ENCODE data around the gene PALLD.
A peak's percentile ranks its signal among the peaks of the same experiment; 100 is the strongest.
"Not testable (repeated sequence)": the region's sequence is repeated elsewhere in the genome, so short reads cannot be mapped to it uniquely, and the experiment has no call there.

PALLD gene

DNA sequence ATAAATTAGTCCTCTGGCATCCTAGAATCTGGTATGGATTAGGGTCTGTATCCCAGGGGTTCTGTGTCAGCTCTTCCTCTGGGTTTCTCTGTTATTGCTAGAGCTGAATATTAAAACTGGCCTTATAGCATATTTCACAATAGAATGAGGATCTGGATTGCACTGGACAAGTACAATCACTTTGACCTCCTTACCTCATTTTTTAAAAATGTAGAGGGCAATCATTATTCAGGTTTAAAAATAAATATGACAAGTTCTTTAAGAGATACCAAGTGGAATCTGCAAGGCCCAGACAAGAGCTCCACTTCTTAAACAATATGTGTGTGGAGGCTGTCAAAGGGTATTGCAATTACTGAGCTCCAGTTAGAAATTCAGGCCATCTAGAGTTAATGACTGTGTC, 1.4 kb downstream of the PALLD start:
- FAIRE-seq: no peak

DNA sequence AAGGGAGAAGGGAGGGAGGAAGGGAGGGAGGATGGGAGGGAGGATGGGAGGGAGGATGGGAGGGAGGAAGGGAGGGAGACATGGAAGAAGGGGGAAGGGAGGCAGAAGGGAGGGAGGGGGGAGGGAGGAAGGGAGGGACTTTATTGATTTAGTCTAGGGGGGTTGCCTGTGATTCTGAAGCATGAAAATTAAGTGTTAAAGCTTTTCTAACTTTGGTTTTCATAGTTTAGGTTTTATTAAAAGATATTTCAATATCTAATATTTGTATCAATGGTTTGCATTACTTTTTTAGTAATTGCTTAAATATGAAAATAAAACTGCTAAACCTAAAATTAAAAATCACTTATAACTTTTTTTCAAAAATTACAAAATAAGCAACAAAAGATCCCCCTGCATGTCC, 2.4 kb downstream of the PALLD start:
- no peak for FAIRE-seq

DNA sequence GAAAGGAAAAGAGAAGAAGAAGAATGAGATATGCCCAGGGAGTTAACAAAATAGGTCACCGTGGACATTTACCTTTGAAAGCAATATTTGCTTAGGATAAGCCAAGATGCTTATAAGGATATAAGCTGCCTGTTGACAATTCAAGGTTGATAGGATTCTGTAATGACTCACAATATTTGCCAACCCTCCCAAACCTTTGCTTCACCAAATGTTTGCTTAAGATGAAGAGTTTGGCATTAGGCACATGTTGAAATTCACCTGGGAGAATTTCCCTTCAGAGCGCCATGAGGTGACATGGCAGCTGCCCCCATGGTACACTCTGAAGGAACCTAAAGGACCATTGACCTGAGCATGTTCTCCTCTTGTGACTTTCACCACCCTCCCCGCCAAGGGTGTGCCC, 4.6 kb downstream of the PALLD start:
- FAIRE-seq: no peak

DNA sequence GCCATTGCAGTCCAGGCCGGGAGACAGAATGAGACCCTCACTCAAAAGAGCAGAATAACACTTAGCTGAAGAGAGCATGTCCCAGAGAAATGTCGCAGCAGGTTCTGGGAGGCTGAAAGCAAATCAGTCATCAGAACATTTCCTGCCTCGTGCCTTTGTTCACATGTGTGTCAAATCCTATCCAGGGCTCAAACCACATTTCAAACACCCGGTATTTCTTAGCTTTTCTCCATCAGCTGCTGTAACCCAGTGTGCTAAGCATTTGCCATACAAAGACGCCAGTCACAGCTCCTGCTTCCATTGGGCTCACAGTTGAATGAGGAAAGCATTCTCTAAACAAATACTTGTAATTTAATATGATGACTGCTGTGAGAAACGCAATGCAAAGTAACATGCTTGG, 6.0 kb downstream of the PALLD start:
- FAIRE-seq: no peak

DNA sequence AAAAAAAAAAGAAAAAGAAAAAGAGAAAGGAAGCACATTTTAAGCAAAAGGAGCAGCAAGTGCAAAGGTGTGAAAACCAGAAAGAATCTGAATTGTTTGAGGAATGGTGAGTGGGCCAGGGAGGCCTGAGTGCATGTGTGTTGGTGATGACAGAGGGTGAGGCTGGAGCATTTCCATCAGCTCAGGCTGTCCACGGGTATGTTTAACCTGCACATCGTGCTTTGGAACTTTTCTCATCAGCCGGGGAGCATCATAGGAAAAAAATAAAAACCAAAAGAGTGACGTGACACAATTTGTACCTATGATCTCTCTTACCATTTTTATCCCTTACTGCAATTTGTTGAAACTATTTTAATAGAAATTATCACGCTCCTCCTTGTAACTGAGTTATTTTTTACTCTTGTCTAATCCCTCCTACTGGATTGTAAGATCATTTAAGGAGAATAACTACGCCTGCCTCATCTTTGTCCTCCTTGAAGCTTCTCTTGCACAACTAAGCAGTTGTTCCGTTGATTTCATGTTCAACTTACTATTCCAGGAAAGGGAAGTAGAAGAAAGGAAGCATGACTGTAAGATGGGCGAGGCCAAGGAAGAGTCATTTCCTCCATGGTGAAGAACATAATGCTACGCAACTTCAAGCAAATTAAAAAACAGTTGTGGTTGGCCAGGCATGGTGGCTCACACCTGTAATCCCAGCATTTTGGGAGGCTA, 7.0 kb downstream of the PALLD start:
- no peak for FAIRE-seq

DNA sequence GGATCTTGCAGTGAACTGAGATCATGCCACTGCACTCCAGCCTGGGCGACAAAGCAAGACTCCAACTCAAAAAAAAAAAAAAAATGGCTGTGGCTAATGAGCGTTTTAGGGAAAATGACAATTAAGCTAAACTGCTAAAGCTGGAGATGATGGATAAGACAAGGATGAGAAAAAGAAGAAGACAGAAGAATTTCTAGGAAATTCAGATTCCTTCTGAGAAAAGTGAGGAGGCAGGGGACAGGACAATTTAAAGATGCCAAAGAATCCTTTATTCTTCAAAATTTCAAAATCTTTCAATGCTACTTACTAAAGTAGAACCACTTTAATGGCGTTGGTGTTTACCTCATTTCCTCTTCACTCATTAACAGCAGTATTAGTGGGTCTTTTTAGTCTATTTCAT, 7.7 kb downstream of the PALLD start:
- FAIRE-seq: no peak

DNA sequence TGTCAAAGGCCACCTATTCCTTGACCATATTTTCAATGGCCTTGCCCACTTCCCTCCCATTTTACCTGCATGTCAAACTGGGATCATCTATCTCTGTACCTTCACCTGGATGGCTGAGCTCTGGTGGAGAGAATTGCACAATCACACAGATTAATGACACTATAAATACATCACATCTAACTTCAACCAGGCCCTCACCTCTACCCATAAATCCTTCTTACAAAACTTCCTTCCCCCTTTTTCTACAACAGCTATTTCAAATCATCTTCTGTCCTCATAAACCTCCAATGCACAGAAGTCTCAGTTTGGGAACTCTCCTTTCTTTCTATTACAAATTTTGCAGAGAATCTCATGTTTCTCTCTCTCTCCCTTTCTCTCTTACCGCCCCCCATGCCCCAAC, 9.2 kb downstream of the PALLD start:
- FAIRE-seq: no peak

DNA sequence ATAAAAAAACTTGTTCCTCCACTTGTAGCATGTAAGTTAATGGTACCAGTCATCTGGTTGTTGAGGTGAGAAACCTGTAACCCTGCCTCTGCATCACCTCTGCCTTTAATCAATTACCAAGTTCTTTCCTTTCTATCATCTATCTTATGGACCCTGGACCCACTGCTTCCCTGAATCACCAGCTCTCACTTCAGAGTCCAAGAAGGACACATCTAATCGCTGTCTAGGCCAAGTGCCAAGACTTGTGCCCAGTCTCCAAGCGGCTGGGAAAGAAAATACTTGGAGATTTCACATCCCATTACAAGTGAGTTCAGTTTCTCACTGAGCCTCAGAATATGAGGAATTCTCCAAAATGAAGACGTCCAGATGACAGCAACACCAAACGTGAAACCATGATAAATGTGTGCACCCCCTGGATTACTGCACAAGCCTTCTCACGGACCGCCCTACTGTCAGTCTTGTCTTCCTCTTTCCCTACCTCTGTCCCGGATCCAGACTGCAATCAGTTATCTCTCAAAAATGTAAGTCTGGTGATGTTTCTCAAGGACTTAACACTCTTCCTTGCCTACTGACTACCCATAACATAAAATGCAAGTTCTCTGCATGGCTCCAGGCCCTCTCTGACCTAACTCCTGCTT, 10.4 kb downstream of the PALLD start:
- FAIRE-seq: no peak

DNA sequence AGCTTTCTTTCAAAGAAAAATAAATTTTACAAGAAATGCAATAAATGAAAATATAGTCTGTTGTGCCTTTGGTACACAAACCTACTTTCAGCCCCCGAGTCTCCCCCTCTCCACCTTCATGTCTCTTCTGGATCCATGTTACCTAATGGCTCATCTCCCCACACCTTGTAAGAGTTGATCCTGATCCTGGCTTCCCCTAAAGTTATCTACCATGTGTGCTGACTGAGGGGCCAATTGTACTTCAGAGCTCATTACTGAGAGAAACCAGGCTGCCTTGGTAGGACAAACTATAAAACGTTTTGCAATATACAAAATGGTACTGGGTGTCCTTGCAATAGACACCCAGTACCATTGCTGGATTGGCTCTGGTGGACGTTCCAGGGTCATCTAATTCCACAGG, 11.8 kb downstream of the PALLD start:
- no peak for FAIRE-seq

DNA sequence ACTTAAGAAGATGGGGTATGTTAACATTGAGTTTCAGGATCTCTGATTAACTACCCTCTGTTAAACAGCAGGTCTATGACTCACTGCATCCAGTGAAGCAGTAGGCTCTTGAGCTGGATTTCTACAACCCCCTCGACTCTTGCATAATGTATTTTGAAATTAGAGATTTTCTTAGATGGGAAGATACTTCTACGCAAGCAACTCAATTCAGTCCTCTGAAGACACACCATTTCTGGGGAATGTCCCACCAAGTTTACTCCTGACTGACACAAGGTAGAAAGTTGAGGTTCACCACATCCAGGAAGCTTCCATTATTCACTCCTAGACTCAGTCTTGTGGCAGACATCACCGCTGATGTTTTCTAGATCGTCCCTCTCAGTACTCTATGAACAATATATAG, 12.9 kb downstream of the PALLD start:
- FAIRE-seq: no peak

DNA sequence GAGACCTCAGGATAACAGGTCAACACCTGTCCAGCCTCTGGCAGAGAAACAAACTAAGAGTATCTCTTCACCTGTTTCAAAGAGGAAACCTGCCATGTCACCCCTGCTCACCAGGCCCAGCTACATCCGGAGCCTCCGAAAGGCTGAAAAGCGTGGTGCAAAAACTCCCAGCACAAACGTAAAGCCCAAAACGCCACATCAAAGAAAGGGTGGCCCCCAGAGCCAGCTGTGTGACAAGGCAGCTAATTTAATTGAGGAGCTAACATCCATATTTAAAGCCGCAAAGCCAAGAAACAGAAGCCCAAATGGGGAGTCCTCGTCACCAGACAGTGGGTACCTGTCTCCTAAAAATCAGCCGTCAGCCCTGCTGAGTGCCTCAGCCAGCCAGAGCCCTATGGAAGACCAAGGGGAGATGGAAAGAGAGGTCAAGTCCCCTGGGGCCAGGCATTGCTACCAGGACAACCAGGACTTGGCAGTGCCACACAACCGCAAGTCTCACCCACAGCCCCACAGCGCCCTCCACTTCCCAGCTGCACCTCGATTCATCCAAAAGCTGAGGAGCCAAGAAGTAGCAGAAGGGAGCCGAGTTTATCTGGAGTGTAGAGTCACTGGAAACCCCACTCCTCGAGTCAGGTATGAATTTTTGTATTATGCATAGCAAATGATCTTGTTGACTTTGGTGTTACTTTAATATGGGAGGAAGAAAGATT, 15.1 kb downstream of the PALLD start:
- no peak for FAIRE-seq

DNA sequence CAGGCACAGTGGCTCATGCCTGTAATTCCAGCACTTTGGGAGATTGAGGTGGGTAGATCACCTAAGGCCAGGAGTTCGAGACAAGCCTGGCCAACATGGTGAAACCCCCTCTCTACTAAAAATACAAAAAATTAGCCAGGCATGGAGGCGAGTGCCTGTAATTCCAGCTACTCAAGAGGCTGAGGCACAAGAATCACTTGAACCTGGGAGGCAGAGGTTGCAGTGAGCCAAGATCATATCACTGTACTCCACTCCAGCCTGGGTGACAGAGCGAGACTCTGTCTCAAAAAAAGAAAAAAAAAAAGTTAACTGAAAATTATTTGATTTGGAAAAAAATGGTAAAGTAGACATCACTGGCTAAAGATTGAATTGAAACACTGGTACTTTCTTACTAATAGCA, 17.0 kb downstream of the PALLD start:
- not testable (repeated sequence) for FAIRE-seq

DNA sequence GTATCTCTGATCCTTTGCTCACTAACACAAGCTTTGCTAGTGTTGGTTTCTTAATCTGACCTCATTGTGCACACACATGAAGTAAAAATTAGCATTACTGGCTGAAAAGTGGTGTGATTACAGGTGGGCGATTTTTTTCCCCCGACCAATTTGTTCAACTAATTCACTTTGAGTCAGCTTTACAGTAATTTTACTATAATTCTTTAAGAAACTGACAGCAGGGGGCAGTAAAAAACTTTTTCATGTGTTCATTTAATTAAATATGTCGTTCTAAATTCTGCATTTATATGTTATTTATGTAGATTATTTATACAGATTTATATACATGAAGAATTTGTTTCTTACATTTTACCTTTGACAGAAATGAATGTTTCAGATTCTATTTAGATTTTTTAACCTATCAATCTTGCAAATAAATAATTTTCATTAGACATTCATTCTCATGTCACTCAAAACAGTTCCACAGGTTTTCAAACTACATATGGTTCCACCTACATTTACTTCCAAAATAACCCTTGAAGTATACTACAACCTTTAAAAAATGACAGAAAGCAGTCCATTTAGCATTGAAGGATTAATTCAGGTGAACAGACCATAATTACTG, 17.5 kb downstream of the PALLD start:
- FAIRE-seq: peak; percentile 95

DNA sequence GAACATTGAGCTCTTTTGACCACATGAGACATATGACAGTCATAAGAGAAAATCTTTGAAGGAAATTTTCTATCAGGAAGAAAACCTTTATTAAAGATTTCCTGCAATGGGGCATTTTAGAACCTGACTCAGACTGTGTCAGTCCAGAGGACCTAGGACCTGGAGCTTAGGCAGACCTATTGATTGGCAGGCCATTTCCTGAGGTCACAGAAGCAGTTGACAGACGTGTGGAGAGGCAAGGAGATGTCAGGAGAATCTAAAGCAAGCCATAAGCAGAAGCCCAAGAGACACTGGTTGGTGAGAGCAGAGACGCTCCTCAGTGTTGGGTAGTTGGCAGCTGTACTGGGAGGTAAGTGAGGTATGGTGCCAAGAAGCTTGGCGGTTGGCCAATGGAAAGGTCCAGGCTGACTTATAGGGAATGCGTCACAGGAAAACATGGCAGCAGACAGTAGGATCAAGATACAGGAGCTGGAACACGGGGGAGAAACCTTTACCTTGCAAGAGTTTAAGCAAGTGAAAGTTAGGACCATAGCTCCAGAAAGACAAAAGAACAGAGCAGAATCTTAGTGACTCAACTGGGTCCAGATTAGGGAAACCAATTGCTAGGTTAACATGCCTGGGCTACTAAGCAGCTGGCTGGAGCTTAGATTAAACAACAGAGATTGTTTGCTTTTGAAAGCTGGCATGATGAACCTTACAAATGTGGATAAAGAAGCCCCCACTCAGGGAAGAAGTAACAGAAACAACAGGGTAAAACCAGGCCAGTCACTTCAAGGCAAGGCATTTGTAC, 18.6 kb downstream of the PALLD start:
- no peak for FAIRE-seq

DNA sequence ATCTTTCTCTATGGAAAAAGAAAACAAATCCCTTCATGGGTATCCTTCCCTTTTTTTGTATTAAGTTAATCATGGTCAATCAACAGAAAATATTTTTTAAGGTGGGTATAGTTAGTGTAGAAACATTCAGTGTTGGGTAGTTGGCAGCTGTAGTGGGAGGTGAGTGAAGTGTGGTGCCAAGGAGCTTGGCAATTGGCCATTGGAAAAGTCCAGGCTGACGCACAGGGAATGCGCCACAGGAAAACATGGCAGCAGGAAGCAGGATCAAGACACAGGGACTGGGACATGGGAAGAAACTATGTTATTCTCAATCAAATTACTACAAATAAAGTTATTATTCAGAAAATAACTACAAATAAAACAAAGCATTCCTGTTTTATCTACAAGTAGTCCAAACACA, 20.0 kb downstream of the PALLD start:
- FAIRE-seq: no peak

DNA sequence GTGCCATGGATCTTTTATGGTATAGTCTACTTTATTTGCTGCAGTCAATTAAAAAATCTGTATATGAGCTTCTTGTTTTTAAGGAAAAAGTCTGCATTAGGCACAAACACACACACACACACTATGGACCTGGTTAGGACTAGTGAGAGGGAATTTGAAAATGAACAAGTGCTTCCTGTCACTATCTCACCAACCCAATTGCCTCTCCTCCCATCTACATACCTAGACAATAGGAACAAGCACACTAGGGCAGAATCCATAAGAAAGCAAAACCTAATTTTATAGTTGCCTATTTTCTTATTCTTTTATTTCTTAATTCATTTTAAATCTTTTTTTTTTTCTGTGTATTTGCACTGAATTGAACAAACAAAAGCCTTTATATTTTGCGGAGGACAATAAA, 22.7 kb downstream of the PALLD start:
- no peak for FAIRE-seq

DNA sequence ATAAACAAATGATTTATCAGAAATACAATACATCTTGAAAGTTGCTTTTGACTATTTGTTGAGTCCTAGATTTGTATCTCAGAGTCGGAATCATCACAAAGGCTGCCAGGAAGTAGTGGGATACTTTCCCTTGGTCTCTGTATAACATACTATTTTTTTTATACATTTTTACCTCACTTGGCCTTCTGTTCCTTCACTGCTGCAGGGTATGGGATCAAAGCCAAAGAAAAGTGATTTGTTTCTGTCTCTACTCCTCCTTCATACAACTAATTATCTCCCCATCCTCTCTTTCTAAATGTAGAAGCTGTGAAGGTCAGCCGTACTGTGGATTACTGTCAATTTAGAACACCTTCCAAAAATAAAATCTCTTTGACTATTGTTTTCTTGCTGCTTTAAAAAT, 24.9 kb downstream of the PALLD start:
- no peak for FAIRE-seq

DNA sequence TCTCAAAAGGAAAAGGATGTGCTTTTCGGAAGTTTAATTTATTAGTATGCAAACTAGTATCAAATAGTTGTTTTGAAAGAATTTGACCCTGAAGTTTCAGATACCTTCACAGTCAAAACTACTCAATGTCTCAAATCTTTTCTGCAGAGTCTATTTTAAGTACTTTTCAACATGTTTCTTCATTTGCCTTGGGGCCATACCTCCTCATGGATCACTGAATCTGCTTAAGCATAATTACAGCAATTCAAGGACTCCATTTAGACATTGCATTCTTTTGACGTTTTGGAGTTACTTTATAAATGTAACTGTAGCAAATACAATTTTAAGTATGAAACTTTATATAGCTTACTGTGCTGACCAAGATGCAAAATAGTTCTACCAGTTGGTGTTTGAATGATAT, 25.5 kb downstream of the PALLD start:
- no peak for FAIRE-seq

DNA sequence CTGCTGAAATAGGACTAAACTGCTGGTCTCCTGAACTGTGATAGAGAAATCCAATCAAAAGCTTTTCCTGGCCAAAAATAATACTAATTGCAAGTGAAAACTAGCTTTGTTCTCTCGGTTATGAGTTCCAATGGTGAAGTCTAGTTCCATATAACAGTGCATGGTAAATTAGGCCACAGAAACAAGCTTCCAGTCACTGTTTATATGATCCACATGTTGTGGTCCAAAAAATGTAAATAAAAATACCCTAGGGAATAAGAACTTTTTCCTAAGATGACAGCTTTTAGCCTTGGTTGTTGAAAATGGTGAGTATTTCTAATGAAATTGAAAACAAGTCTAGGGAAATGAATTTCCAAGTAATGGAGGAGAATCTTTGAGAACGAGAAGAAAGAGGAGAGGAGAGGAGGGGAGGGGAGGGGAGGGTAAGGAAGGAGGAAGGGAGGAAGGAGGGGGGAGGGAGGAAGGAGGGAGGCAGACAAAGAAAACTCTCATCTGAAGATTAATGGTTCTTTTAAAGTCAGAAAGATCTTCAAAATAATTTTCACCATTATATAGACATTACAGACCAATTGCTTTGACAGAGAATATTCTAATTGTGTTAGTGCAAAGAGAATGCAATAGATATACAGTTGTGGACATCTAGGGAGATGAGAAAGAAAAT, 26.1 kb downstream of the PALLD start:
- FAIRE-seq: no peak

DNA sequence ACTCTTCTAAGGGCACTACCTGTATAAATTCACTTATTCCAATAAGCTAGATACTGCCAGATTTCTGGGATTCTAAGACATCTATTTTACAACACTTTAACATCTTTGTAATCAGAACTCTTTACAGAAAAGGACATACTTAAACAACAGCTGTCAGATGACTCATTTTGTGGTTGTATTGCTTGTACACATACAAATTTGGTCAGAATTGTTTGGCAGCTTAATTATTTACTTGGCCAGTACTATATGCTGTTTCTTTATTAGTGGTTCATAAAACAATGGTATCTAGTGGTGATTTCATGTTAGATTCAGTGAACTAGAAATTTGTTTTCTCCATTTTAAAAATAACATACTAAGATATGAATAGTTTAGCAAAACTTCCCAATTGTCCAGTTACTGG, 27.2 kb downstream of the PALLD start:
- FAIRE-seq: no peak

DNA sequence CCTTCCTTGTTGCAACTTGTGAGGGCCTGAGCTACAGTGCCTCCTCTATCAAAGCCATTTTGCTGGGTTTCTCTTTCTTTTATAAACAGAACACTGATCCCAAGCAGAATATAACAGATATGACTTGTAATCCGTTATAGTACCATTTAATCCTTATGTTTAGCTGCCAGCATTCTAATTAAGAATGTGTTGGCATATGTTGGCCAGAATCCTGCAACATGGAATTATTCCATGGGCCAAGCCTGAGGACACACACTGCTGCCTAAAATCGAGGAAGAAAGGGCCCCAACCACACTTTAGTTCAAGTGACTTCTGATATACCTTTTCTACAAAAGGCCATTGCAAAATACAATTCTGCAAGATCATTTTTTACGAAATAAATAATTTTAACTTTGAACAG, 28.0 kb downstream of the PALLD start:
- FAIRE-seq: no peak

DNA sequence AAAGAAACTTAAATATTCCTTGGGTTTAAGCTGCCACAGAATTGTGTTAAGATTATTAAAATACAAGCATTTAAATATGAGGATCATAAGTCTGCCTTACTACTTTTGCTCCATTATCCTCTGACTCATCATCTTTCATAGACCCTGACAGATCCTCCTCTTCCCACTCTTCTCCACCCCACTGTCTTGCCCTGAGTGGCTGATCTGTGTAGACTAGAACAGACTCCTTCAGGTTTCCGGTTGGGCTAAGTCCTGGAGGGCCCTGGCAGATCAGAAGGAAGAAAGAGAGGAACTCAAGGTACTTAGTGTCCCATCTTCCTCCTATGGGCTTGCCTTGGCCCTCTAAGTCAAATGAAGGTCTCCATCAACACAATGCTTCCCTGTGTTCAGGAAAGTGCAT, 30.7 kb downstream of the PALLD start:
- no peak for FAIRE-seq
